ENCODE measurements around the gene LATS2.

LATS2 gene

GRCh38 chr13:21046203-21046602 lies 15.2 kb downstream of the LATS2 start:
- no peak for TF ChIP-seq SIN3A (IDR thresholded peaks at IDR 0.05; ENCODE audit: borderline replicate concordance, insufficient read depth, low read length)
- no peak for TF ChIP-seq REST (IDR thresholded peaks at IDR 0.05; ENCODE audit: insufficient read depth in 1 of 2, low read depth in 2 of 2, low read length in 2 of 2)
- TF ChIP-seq POLR2AphosphoS5 (IDR thresholded peaks at IDR 0.05; ENCODE audit: low read depth, low read length) = no peak
- TF ChIP-seq TAF1 (IDR thresholded peaks at IDR 0.05; ENCODE audit: borderline replicate concordance, insufficient read depth, low read length) = no peak
- no peak for TF ChIP-seq FOXP2 (optimal IDR thresholded peaks at IDR 0.05; ENCODE audit: borderline replicate concordance, extremely low read depth, extremely low read length, insufficient read depth)

- TF ChIP-seq REST (IDR thresholded peaks at IDR 0.05; ENCODE audit: insufficient read depth in 1 of 2, low read depth in 2 of 2, low read length in 2 of 2) (no peak), SIN3A (IDR thresholded peaks at IDR 0.05; ENCODE audit: borderline replicate concordance, insufficient read depth, low read length) (no peak), FOXP2 (optimal IDR thresholded peaks at IDR 0.05; ENCODE audit: borderline replicate concordance, extremely low read depth, extremely low read length, insufficient read depth) (no peak), POLR2AphosphoS5 (IDR thresholded peaks at IDR 0.05; ENCODE audit: low read depth, low read length) (no peak), TAF1 (IDR thresholded peaks at IDR 0.05; ENCODE audit: borderline replicate concordance, insufficient read depth, low read length) (no peak)
Observed at GRCh38 chr13:21045100-21045499, 16.3 kb downstream of the LATS2 start.

GRCh38 chr13:21043898-21044297 lies 17.5 kb downstream of the LATS2 start:
- TF ChIP-seq REST (IDR thresholded peaks at IDR 0.05; ENCODE audit: insufficient read depth in 1 of 2, low read depth in 2 of 2, low read length in 2 of 2) (no peak), SIN3A (IDR thresholded peaks at IDR 0.05; ENCODE audit: borderline replicate concordance, insufficient read depth, low read length) (no peak), FOXP2 (optimal IDR thresholded peaks at IDR 0.05; ENCODE audit: borderline replicate concordance, extremely low read depth, extremely low read length, insufficient read depth) (no peak), TAF1 (IDR thresholded peaks at IDR 0.05; ENCODE audit: borderline replicate concordance, insufficient read depth, low read length) (no peak), POLR2AphosphoS5 (IDR thresholded peaks at IDR 0.05; ENCODE audit: low read depth, low read length) (no peak)

- TF ChIP-seq POLR2AphosphoS5 (IDR thresholded peaks at IDR 0.05; ENCODE audit: low read depth, low read length) (no peak), FOXP2 (optimal IDR thresholded peaks at IDR 0.05; ENCODE audit: borderline replicate concordance, extremely low read depth, extremely low read length, insufficient read depth) (no peak), REST (IDR thresholded peaks at IDR 0.05; ENCODE audit: insufficient read depth in 1 of 2, low read depth in 2 of 2, low read length in 2 of 2) (no peak), TAF1 (IDR thresholded peaks at IDR 0.05; ENCODE audit: borderline replicate concordance, insufficient read depth, low read length) (no peak), SIN3A (IDR thresholded peaks at IDR 0.05; ENCODE audit: borderline replicate concordance, insufficient read depth, low read length) (no peak)
Observed at GRCh38 chr13:21040120-21040826, 21.1 kb downstream of the LATS2 start.
